HepG2 (cell line): Measurements from ENCODE around the gene UNKL. TPM values are rescaled to one million over a fixed set of nuclear protein-coding genes. Genes with fewer than 3 reads are reported as not detected.

Experiments used
- EP300 ChIP-seq, 3 experiments: sonication (generic) in 1 of 3; formaldehyde crosslinking in 1 of 3; IDR thresholded peaks; 2 replicates each; pipeline versions ENCODE4 v1.5.1 to v1.6.1; 2011 to 2020; ENCODE audit warnings: low read depth in 2 of 3, low read length in 2 of 3, borderline replicate concordance in 1 of 3, improper control_type of control experiment in 1 of 3, mild to moderate bottlenecking in 1 of 3, missing genetic modification reagents in 1 of 3, moderate library complexity in 1 of 3
- GTF3A ChIP-seq: sonication (generic); formaldehyde crosslinking; conservative IDR thresholded peaks from 2 replicates; pipeline ENCODE4 v1.4.0; 2020; ENCODE audit warnings: mild to moderate bottlenecking, missing genetic modification reagents
- HMGA1 ChIP-seq: sonication (generic); formaldehyde crosslinking; conservative IDR thresholded peaks from 2 replicates; pipeline ENCODE4 v1.4.0; 2020; ENCODE audit warnings: missing genetic modification reagents
- KDM5B ChIP-seq: sonication (generic); formaldehyde crosslinking; IDR thresholded peaks from 2 replicates; pipeline ENCODE4 v1.4.0; 2020; ENCODE audit warnings: missing genetic modification reagents, mild to moderate bottlenecking, borderline replicate concordance
- RNF2 ChIP-seq: fragments of 450-650 bp; conservative IDR thresholded peaks from 2 replicates; pipeline ENCODE4 v1.6.1; 2016; ENCODE audit warnings: low read depth
- SSRP1 ChIP-seq: IDR thresholded peaks from 2 replicates; pipeline ENCODE4 v1.6.1; 2016; ENCODE audit warnings: control low read depth
- ZBTB7B ChIP-seq: sonication (generic); formaldehyde crosslinking; IDR thresholded peaks from 2 replicates; pipeline ENCODE4 v1.4.0; 2020; ENCODE audit warnings: missing genetic modification reagents
- ZNF20 ChIP-seq: sonication (generic); formaldehyde crosslinking; IDR thresholded peaks from 2 replicates; pipeline ENCODE4 v1.4.0; 2020; ENCODE audit warnings: mild to moderate bottlenecking, moderate library complexity, missing genetic modification reagents
- ZNF570 ChIP-seq: sonication (generic); formaldehyde crosslinking; IDR thresholded peaks from 2 replicates; pipeline ENCODE4 v1.4.0; 2020; ENCODE audit warnings: mild to moderate bottlenecking, missing genetic modification reagents, borderline replicate concordance
- ZNF589 ChIP-seq: sonication (generic); formaldehyde crosslinking; conservative IDR thresholded peaks from 2 replicates; pipeline ENCODE4 v1.8.0; 2022; ENCODE audit warnings: mild to moderate bottlenecking, moderate library complexity, missing genetic modification reagents
- polyA plus RNA-seq, 8 experiments: library from polyadenylated mRNA; depleted of rRNA in 3 of 8; stranded (reverse) in 7 of 8; unstranded in 1 of 8; fragments of >200 nt; fragmentation: Illumina TruSeq in 4 of 8; extraction: Trizol in 4 of 8; gene quantifications; 2 replicates each; pipeline versions ENCODE4 v1.2.1 to v1.2.3, GENCODE V29; 2011 to 2016; ENCODE audit warnings: low read depth in 4 of 8, missing spikeins in 1 of 8, mixed read lengths in 1 of 8; ENCODE audit not compliant: insufficient read depth in 1 of 8
- total RNA-seq, 5 experiments: library from RNA; depleted of rRNA; stranded (reverse); fragments of >200 nt; fragmentation: Illumina TruSeq; extraction: Trizol; gene quantifications; 2 replicates each; pipeline ENCODE4 v1.2.3, GENCODE V29; 2016; ENCODE audit warnings: low read depth in 1 of 5
- TF ChIP-seq, protein P1 (sequence below): sonication (generic); formaldehyde crosslinking; IDR thresholded peaks from 2 replicates; pipeline ENCODE4 v1.9.0; 2021; ENCODE audit warnings: missing genetic modification reagents, borderline replicate concordance
- TF ChIP-seq, protein P2 (sequence below): sonication (generic); formaldehyde crosslinking; IDR thresholded peaks from 2 replicates; pipeline ENCODE4 v1.5.0; 2020; ENCODE audit warnings: mild to moderate bottlenecking, missing genetic modification reagents, borderline replicate concordance
- TF ChIP-seq, protein P3 (sequence below): sonication (generic); formaldehyde crosslinking; IDR thresholded peaks from 2 replicates; pipeline ENCODE4 v1.9.0; 2021; ENCODE audit warnings: missing genetic modification reagents, borderline replicate concordance
- TF ChIP-seq, protein P4 (sequence below): IDR thresholded peaks from 2 replicates; pipeline ENCODE4 v1.6.1; 2016; ENCODE audit warnings: control low read depth

The UNKL gene
- total and polyA plus RNA-seq, 2 of the 13 experiments (the other 11 are each of a cell fraction or from before 2014, with no cell fraction given) = 10.4 to 17.6 TPM

DNA sequence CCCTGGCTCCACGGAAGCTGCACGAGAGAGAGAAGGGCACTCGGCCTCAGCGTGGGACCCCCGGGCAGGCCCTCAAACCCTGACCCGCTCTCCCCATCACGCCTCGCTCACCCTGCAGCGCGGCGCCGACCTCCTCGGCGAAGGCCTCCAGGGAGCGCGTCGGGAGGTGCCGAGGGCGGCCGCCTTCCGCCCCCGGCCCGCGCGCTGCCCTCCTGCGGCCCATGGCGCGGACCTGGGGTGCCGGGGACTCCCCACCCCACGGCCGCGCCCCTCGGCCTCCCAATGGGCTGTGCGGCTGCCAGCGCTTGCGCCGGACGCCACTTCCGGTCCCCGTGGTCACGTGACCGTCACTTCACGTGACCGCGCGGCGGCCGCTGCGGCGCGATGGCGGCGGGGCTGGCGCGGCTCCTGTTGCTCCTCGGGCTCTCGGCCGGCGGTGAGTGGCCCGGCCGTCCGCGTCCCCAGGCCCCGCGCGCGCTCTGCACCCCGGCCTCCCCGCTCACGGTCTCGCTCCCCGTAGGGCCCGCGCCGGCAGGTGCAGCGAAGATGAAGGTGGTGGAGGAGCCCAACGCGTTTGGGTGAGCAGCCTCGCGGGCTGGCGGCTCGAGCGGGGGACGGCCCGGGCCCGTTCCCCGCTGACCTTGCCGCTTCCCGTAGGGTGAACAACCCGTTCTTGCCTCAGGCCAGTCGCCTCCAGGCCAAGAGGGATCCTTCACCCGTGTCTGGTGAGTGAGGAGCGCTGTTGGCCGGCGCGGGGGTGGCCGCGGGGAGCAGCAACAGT, 62.7 kb downstream of the UNKL start, which contains the start of the genes GNPTG and TSR3 (continued):
- TF ChIP-seq, protein P1, sequence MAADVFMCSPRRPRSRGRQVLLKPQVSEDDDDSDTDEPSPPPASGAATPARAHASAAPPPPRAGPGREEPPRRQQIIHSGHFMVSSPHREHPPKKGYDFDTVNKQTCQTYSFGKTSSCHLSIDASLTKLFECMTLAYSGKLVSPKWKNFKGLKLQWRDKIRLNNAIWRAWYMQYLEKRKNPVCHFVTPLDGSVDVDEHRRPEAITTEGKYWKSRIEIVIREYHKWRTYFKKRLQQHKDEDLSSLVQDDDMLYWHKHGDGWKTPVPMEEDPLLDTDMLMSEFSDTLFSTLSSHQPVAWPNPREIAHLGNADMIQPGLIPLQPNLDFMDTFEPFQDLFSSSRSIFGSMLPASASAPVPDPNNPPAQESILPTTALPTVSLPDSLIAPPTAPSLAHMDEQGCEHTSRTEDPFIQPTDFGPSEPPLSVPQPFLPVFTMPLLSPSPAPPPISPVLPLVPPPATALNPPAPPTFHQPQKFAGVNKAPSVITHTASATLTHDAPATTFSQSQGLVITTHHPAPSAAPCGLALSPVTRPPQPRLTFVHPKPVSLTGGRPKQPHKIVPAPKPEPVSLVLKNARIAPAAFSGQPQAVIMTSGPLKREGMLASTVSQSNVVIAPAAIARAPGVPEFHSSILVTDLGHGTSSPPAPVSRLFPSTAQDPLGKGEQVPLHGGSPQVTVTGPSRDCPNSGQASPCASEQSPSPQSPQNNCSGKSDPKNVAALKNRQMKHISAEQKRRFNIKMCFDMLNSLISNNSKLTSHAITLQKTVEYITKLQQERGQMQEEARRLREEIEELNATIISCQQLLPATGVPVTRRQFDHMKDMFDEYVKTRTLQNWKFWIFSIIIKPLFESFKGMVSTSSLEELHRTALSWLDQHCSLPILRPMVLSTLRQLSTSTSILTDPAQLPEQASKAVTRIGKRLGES (CRISPR knock-in tag) = no peak
- TF ChIP-seq RNF2 = peak; percentile 58; the same call in 1 of the 2 replicates
- 0 out of 2 replicates have a peak, but pooled peaks have one; percentile 23 for TF ChIP-seq ZNF589 (CRISPR knock-in tag)
- TF ChIP-seq ZNF570 (CRISPR knock-in tag) = no peak
- TF ChIP-seq, protein P2, sequence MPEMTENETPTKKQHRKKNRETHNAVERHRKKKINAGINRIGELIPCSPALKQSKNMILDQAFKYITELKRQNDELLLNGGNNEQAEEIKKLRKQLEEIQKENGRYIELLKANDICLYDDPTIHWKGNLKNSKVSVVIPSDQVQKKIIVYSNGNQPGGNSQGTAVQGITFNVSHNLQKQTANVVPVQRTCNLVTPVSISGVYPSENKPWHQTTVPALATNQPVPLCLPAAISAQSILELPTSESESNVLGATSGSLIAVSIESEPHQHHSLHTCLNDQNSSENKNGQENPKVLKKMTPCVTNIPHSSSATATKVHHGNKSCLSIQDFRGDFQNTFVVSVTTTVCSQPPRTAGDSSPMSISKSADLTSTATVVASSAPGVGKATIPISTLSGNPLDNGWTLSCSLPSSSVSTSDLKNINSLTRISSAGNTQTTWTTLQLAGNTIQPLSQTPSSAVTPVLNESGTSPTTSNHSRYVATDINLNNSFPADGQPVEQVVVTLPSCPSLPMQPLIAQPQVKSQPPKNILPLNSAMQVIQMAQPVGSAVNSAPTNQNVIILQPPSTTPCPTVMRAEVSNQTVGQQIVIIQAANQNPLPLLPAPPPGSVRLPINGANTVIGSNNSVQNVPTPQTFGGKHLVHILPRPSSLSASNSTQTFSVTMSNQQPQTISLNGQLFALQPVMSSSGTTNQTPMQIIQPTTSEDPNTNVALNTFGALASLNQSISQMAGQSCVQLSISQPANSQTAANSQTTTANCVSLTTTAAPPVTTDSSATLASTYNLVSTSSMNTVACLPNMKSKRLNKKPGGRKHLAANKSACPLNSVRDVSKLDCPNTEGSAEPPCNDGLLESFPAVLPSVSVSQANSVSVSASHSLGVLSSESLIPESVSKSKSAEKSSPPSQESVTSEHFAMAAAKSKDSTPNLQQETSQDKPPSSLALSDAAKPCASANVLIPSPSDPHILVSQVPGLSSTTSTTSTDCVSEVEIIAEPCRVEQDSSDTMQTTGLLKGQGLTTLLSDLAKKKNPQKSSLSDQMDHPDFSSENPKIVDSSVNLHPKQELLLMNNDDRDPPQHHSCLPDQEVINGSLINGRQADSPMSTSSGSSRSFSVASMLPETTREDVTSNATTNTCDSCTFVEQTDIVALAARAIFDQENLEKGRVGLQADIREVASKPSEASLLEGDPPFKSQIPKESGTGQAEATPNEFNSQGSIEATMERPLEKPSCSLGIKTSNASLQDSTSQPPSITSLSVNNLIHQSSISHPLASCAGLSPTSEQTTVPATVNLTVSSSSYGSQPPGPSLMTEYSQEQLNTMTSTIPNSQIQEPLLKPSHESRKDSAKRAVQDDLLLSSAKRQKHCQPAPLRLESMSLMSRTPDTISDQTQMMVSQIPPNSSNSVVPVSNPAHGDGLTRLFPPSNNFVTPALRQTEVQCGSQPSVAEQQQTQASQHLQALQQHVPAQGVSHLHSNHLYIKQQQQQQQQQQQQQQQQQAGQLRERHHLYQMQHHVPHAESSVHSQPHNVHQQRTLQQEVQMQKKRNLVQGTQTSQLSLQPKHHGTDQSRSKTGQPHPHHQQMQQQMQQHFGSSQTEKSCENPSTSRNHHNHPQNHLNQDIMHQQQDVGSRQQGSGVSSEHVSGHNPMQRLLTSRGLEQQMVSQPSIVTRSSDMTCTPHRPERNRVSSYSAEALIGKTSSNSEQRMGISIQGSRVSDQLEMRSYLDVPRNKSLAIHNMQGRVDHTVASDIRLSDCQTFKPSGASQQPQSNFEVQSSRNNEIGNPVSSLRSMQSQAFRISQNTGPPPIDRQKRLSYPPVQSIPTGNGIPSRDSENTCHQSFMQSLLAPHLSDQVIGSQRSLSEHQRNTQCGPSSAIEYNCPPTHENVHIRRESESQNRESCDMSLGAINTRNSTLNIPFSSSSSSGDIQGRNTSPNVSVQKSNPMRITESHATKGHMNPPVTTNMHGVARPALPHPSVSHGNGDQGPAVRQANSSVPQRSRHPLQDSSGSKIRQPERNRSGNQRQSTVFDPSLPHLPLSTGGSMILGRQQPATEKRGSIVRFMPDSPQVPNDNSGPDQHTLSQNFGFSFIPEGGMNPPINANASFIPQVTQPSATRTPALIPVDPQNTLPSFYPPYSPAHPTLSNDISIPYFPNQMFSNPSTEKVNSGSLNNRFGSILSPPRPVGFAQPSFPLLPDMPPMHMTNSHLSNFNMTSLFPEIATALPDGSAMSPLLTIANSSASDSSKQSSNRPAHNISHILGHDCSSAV (CRISPR knock-in tag) = no peak
- TF ChIP-seq, protein P3, sequence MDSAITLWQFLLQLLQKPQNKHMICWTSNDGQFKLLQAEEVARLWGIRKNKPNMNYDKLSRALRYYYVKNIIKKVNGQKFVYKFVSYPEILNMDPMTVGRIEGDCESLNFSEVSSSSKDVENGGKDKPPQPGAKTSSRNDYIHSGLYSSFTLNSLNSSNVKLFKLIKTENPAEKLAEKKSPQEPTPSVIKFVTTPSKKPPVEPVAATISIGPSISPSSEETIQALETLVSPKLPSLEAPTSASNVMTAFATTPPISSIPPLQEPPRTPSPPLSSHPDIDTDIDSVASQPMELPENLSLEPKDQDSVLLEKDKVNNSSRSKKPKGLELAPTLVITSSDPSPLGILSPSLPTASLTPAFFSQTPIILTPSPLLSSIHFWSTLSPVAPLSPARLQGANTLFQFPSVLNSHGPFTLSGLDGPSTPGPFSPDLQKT (CRISPR knock-in tag) = peak; percentile 84; the same call in 1 of the 2 replicates
- TF ChIP-seq GTF3A (CRISPR knock-in tag) = 0 out of 2 replicates have a peak, but pooled peaks have one; percentile 28
- TF ChIP-seq HMGA1 (CRISPR knock-in tag) = no peak
- peak; percentile 57; the same call in 1 of the 2 replicates for TF ChIP-seq KDM5B (CRISPR knock-in tag)
- TF ChIP-seq ZBTB7B (CRISPR knock-in tag) = 0 out of 2 replicates have a peak, but pooled peaks have one; percentile 18
- TF ChIP-seq, protein P4, sequence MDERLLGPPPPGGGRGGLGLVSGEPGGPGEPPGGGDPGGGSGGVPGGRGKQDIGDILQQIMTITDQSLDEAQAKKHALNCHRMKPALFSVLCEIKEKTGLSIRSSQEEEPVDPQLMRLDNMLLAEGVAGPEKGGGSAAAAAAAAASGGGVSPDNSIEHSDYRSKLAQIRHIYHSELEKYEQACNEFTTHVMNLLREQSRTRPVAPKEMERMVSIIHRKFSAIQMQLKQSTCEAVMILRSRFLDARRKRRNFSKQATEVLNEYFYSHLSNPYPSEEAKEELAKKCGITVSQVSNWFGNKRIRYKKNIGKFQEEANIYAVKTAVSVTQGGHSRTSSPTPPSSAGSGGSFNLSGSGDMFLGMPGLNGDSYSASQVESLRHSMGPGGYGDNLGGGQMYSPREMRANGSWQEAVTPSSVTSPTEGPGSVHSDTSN (CRISPR knock-in tag) = no peak
- TF ChIP-seq SSRP1 (CRISPR knock-in tag) = no peak
- no peak for TF ChIP-seq ZNF20 (CRISPR knock-in tag)
- peak; percentile 51 to 62; a peak in 2 of 4 replicates for TF ChIP-seq EP300 (IDR thresholded peaks at IDR 0.05; ENCODE audit: low read depth in 2 of 2, low read length in 2 of 2)
- no peak for TF ChIP-seq EP300 (CRISPR knock-in tag; IDR thresholded peaks at IDR 0.05; ENCODE audit: borderline replicate concordance)
